Activated gamma-delta T cell treated with anti-CD3 and anti-CD28 coated beads, Interleukin-2, amount 50 U/mL, for 16 hours (primary cell): ENCODE measurements around the gene FMOD.

Source experiments
- DNase-seq: peaks from one replicate; pipeline ENCODE4 v3.0.0-alpha.2; 2020; ENCODE audit warnings: low read depth

FMOD gene

DNA sequence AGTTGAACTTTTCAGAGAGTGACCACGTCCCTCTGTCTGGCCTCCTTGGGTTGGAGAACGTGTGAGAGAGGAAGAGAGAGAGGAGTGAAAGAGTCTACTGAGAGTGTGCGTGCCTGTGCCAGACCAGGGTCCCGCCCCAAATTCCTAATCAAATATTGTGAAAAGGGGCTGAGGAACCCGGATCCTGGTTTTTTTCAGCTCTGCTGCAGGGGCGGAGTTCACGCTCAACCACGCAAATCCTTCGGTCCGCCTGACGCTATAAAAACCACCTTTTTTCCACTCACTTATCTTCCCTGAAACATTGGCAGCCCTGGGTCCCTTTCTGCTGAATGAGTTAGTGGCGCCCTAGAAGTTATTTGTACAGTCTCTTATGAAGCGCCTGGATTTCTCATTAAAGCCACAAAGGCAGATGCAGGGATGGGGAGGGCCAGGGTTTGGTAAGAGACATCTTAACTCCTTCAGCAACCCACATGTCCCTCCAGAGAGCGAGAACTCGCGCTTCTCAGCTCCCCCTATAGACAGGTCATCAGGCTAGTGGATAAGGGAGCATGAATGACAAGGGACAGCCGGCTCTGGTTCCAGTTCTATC lies at the start of gene FMOD:
Gene FMOD (minus strand): TSS at position 86 of the 589 bp plus-strand sequence. CDS start 2,852 bp downstream, outside the sequence.
- no peak for DNase-seq

DNA sequence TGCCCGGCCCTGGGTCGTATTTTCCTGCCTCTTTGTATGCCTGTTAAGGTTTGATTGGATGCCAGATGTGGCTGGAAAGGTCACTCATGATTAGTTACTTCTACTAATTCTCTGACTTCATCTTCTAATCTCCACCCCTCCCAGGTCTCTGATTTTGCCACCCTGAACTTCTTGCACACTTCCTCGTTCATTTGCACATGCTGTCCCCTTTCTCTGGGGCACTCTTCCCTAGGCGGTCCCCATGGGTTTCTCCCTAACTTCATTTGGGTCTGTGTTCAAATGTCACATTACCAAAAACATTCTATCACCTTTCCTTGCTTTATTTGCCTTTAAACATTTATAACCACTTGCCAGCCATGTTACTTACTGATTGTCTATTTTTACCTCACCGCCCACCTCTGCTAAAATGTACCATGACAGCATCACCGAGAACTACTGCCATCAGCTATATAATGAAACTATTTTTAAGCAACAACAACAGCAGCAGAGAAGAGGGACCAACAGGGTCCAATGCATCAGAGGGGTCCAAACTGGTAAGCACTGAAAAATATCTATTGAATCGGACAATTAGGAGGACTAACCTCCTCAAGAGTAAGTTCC lies 45.8 kb upstream of the FMOD start:
- no peak for DNase-seq

DNA sequence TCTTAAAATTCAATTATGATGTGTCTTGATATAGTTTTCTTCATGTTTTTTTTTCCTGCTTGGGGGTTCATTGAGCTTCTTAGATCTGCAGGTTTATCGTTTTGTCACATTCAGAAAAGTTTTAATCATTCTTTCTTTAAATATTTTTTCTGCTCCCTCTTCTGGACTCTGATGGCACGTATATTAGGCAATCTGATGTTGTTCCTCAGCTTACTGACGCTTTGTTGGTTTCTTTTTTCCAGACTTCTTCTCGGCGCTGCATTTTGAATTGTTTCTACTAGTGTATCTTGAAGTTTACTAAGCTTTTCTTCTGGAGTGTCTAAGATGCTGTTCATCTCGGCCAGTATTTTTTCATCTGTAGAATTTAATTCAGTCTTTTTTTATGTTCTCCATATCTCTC lies 44.8 kb upstream of the FMOD start:
- no peak for DNase-seq

- no peak for DNase-seq
Observed at GRCh38 chr1:203390298-203390697, 39.4 kb upstream of the FMOD start.

DNA sequence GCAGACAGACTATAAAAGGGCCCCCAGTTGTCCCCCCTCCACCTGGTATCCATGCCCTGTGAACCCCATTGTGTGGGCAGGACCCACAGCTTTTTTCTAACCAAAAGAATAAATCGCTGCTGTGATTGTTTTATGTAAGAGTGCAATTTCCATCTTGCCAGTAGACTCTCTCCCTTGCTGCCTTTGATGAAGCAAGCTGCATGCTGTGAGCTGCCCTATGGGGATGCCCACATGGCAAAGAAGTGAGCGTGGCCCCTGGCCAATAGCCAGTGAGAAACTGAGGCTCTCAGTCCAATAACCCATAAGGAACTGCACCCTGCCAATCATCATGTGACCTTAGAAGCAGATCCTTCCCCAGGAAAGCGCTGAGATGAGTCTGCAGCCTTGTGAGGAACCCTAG lies 37.8 kb upstream of the FMOD start:
- no peak for DNase-seq

- DNase-seq, result no peak
Observed at GRCh38 chr1:203382026-203382425, 31.1 kb upstream of the FMOD start.

GRCh38 chr1:203381151-203381751 lies 30.3 kb upstream of the FMOD start:
- DNase-seq, result no peak

DNA sequence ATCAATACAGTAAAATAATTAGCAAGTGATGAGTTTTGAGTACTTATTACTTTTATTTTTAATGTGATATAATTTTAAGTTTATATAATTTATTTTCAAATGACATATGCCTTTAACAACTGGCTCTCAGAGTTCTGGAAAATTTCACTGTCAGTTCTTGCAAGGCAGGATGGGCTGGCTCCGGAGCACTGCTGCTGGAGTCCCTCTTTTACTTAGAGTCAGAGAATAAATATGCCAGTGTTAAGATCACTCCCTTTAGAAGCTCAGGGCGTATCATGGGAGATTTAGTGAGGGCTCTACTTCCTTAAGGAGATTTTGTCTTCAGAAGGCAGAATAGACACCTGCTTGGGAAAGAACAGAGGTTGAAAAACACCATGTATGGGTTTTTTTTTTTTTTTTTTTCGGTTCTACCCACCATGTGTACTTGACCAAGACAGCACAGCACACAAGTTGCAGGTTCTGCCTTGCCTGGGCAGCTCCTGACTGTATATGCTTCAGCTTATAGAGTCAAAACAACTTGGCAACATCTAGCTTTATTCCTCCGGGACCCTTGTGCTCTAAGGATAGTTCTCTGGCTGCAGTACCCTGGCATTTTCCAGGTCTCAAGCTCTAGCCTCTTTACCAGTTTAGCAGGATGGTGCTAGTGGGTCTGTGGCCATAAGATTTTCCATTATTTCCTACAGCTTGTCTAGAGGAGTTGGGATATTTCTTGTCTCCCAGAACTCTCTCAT lies 29.7 kb upstream of the FMOD start:
- no peak for DNase-seq

- no peak for DNase-seq
Observed at GRCh38 chr1:203379825-203380224, 28.9 kb upstream of the FMOD start.

- no peak for DNase-seq
Observed at GRCh38 chr1:203378556-203379245, 27.8 kb upstream of the FMOD start.

GRCh38 chr1:203373991-203374390 lies 23.1 kb upstream of the FMOD start:
- DNase-seq, result no peak

GRCh38 chr1:203373002-203373401 lies 22.1 kb upstream of the FMOD start:
- DNase-seq, result no peak

DNA sequence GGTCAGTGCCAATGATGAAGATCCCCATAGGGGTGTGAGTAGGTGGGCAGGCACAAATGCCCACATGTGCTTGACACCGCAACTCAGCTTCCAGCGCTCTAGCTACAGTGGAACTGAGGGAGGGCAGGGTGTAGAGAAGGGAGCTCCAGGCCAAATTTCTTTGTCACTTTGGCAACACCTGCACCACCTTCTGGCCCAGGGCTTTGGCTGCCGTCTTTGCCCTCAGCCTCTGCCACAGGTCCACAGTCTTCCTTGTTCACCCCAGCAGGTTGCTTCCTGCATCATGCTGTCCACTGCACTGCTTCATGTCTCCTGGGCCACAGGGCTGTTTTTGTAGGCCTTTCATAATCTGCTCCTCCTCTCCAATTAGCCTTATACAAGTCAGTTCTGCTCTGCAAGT lies 20.4 kb upstream of the FMOD start:
- DNase-seq, result no peak

GRCh38 chr1:203369666-203370065 lies 18.7 kb upstream of the FMOD start:
- no peak for DNase-seq

DNA sequence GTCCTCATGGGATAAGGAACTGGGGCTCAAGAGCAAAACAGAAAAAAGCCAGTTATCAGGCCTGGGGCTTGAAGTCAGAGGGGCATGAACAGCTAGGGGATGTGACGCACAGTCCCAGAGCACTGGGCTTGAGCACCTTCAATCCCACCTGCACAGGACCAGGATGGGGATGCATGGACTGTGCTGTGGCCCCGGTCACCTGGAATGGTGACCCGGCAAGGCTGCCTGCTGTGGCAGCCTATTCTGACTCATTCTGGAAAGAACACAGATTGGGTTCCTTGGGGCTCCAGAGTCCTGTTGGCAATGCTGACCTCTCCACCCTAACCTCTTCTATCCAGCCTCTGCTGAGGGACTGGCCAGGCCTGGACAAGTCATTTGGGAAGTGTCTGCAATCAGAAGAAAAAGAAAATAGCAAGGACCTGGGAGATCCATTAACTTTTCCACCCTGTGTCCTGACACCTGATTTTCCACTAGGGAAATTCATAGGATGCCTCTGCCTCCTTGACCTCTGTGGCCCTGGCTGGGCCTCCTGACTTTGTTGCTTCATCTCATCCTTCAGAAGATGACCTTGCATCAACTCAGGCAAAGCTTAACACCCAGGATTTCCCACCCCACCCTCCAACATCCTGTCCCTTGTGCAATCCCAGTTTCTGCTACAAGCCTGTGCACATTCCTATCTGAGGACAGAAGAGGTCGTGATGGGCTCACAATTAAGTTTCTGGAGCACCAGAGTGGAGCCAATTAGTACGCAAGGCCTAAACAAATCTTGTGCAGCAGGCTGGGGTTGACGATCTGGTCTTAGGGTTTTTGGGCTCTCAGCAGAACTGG lies 17.9 kb upstream of the FMOD start:
- DNase-seq, result no peak

- no peak for DNase-seq
Observed at GRCh38 chr1:203367057-203367456, 16.1 kb upstream of the FMOD start.

- DNase-seq, result no peak
Observed at GRCh38 chr1:203366476-203366875, 15.6 kb upstream of the FMOD start.

DNA sequence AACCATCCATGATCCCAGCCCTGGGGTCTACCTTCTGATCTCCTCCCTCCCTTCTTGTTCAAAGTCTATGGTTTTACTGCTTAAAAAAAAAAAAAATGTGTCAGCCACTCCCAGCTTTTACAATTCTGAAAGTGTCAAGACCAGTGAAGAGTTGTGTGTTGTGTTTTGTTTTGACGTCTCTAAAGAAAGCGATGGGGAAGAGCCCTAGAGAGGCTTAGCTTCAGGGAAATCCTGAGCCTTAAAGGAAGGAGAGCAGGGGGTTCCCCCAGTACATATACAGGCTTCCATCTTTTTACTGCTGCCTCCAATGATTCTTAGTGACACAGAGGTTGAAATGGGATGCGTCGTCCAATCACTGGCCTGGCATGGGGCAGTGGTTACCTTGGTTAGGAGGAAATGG lies 13.9 kb upstream of the FMOD start:
- no peak for DNase-seq

GRCh38 chr1:203364094-203364801 lies 13.3 kb upstream of the FMOD start:
- DNase-seq, result no peak

DNA sequence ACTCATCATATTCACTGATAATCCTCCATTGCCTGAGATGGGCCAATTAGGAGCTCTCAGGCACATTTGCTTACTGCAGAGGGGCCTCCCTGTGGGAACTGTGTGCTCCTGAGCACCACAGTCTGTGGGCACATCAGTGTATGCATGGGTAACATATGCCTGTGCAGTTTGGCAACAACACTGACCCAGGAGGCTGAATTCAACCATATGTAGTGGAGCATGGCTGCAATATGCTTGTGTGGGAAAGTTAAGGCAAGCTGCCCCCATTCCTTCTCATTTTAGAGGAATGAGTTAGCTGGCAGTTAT lies 11.8 kb upstream of the FMOD start:
- no peak for DNase-seq
